Neural cell (in vitro differentiated cells): ENCODE measurements around the gene MEIS1.

Source experiments
- EP300 ChIP-seq: fragments of 450-650 bp; conservative IDR thresholded peaks from 2 replicates; pipeline ENCODE4 v1.6.1; 2014; ENCODE audit warnings: antibody characterized with exemption, mild to moderate bottlenecking, moderate library complexity; ENCODE audit not compliant: poor library complexity, severe bottlenecking
- EZH2 ChIP-seq: fragments of 200-600, 300-800 bp; shearing (Covaris generic), sonication (generic); IDR thresholded peaks from 2 replicates; pipeline ENCODE4 v1.6.1; 2014; ENCODE audit warnings: antibody characterized with exemption, low read length, borderline replicate concordance, mild to moderate bottlenecking; ENCODE audit not compliant: insufficient read depth, poor library complexity, severe bottlenecking
- MXI1 ChIP-seq: fragments of 450-650 bp; conservative IDR thresholded peaks from 2 replicates; pipeline ENCODE4 v1.6.1; 2014; ENCODE audit warnings: antibody characterized with exemption, mild to moderate bottlenecking; ENCODE audit not compliant: poor library complexity, severe bottlenecking
- POLR2AphosphoS5 ChIP-seq: IDR thresholded peaks from 2 replicates; pipeline ENCODE4 v1.6.1; 2012
- RAD21 ChIP-seq: fragments of 450-650 bp; conservative IDR thresholded peaks from 2 replicates; pipeline ENCODE4 v1.6.1; 2014; ENCODE audit warnings: antibody characterized with exemption, mild to moderate bottlenecking, moderate library complexity
- SMC3 ChIP-seq: fragments of 450-650 bp; conservative IDR thresholded peaks from 2 replicates; pipeline ENCODE4 v1.6.1; 2014; ENCODE audit warnings: antibody characterized with exemption, mild to moderate bottlenecking, moderate library complexity; ENCODE audit not compliant: poor library complexity
- TAF1 ChIP-seq: IDR thresholded peaks from 2 replicates; pipeline ENCODE4 v1.6.1; 2012; ENCODE audit warnings: low read depth
- TF ChIP-seq, protein P1 (sequence below): fragments of 450-650 bp; IDR thresholded peaks from 2 replicates; pipeline ENCODE4 v1.5.1; 2014; ENCODE audit warnings: antibody characterized with exemption, mild to moderate bottlenecking, moderate library complexity; ENCODE audit not compliant: poor library complexity, severe bottlenecking
- TF ChIP-seq, protein P2 (sequence below): IDR thresholded peaks from 2 replicates; pipeline ENCODE4 v1.6.1; 2012; ENCODE audit warnings: borderline replicate concordance

DNA sequence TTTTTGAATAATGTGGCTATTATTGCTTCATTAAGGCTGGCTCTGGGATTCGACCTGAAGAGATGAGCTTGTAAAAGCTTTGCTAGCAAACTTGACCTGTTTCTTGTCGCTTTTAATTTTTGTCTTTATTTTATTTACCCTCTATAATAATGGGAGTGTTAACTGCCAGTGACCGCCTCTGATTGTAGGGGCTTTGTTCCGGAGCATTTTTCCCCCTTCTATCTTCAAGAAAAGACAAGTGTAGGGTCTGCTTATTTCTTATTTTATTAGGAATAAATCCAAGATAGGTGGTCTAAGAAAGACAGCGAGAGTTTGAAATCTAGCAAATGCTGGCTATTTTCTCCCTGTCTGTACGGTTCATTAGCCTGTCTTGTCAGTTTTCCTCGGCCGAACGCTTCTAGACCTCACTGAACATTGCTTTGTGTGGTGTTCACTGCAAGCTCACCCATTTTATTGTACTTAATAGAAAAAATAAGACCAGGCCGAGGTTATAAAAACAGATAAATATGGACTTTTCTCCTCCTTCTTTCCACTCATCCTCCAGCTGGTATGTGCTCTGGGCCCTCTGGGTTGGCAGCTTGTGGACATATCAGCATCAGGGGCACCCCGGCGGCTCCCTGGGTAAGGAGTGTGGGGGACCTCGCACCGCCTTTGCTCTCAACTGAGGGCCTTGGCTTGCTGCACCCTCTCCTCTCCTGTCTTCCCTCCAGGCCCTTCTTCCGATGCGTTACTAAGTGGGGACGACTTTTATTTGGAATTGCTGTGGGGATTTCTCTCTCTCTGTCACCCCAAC is 8.5 kb downstream of the MEIS1 start:
- TF ChIP-seq, protein P1, sequence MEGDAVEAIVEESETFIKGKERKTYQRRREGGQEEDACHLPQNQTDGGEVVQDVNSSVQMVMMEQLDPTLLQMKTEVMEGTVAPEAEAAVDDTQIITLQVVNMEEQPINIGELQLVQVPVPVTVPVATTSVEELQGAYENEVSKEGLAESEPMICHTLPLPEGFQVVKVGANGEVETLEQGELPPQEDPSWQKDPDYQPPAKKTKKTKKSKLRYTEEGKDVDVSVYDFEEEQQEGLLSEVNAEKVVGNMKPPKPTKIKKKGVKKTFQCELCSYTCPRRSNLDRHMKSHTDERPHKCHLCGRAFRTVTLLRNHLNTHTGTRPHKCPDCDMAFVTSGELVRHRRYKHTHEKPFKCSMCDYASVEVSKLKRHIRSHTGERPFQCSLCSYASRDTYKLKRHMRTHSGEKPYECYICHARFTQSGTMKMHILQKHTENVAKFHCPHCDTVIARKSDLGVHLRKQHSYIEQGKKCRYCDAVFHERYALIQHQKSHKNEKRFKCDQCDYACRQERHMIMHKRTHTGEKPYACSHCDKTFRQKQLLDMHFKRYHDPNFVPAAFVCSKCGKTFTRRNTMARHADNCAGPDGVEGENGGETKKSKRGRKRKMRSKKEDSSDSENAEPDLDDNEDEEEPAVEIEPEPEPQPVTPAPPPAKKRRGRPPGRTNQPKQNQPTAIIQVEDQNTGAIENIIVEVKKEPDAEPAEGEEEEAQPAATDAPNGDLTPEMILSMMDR: no peak
- TF ChIP-seq, protein P2, sequence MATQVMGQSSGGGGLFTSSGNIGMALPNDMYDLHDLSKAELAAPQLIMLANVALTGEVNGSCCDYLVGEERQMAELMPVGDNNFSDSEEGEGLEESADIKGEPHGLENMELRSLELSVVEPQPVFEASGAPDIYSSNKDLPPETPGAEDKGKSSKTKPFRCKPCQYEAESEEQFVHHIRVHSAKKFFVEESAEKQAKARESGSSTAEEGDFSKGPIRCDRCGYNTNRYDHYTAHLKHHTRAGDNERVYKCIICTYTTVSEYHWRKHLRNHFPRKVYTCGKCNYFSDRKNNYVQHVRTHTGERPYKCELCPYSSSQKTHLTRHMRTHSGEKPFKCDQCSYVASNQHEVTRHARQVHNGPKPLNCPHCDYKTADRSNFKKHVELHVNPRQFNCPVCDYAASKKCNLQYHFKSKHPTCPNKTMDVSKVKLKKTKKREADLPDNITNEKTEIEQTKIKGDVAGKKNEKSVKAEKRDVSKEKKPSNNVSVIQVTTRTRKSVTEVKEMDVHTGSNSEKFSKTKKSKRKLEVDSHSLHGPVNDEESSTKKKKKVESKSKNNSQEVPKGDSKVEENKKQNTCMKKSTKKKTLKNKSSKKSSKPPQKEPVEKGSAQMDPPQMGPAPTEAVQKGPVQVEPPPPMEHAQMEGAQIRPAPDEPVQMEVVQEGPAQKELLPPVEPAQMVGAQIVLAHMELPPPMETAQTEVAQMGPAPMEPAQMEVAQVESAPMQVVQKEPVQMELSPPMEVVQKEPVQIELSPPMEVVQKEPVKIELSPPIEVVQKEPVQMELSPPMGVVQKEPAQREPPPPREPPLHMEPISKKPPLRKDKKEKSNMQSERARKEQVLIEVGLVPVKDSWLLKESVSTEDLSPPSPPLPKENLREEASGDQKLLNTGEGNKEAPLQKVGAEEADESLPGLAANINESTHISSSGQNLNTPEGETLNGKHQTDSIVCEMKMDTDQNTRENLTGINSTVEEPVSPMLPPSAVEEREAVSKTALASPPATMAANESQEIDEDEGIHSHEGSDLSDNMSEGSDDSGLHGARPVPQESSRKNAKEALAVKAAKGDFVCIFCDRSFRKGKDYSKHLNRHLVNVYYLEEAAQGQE: no peak
- TF ChIP-seq RAD21 (no peak), SMC3 (no peak), MXI1 (no peak), EZH2 (no peak), POLR2AphosphoS5 (no peak), EP300 (no peak), TAF1 (no peak)
